Vagina (tissue), 2 donors: ENCODE results near the gene UBL4B. TPM values are rescaled to one million over a fixed set of nuclear protein-coding genes. Genes with fewer than 3 reads are reported as not detected.

Source experiments
- DNase-seq, 2 donors: peaks; one replicate each; pipeline ENCODE4 v3.0.0-alpha.2; 2017; ENCODE audit errors: extremely low spot score in 2 of 2
- H3K27ac ChIP-seq: fragments of 200-600 bp; sonication (generic); one replicate; pipeline ENCODE4 v1.5.1; 2019
- H3K27me3 ChIP-seq: fragments of 200-600 bp; sonication (generic); one replicate; pipeline ENCODE4 v1.5.1; 2019
- H3K36me3 ChIP-seq, 2 donors: fragments of 200-600 bp; sonication (generic); one replicate each; pipeline ENCODE4 v1.5.1; 2017 to 2019
- H3K4me1 ChIP-seq: fragments of 200-600 bp; sonication (generic); one replicate; pipeline ENCODE4 v1.5.1; 2019
- H3K4me3 ChIP-seq, 2 donors: fragments of 200-600 bp; sonication (generic); 1 replicate in 1 of 2; 2 replicates in 1 of 2; pipeline ENCODE4 v1.5.1; 2016 to 2019
- H3K9me3 ChIP-seq: fragments of 200-600 bp; sonication (generic); one replicate; pipeline ENCODE4 v1.5.1; 2019
- POLR2A ChIP-seq, 2 donors: fragments of 450-650 bp; IDR thresholded peaks; one replicate each; pipeline ENCODE4 v1.6.1; 2017; ENCODE audit warnings: antibody characterized with exemption in 2 of 2, mild to moderate bottlenecking in 2 of 2, moderate library complexity in 2 of 2
- POLR2AphosphoS5 ChIP-seq, 2 donors: sonication (generic); formaldehyde crosslinking; IDR thresholded peaks; one replicate each; pipeline ENCODE4 v1.9.0; 2017; ENCODE audit warnings: antibody characterized with exemption in 2 of 2, mild to moderate bottlenecking in 2 of 2, low read depth in 1 of 2; ENCODE audit not compliant: insufficient read depth in 1 of 2
- intact Hi-C: fragments of 100-400 bp; cut with DNase I; formaldehyde crosslinking; loops from one replicate; pipeline ENCODE4 v1.15.1; 2023
- total RNA-seq: library from RNA; depleted of rRNA; stranded (reverse); fragments of >200 nt; gene quantifications from one replicate; pipeline ENCODE4 v1.2.3, GENCODE V29; 2016
- TF ChIP-seq, protein P1 (sequence below), 3 experiments: fragments of 450-650 bp in 2 of 3; fragments of 200-600 bp in 1 of 3; sonication (generic) in 1 of 3; IDR thresholded peaks; one replicate each; pipeline ENCODE4 v1.5.1; 2017 to 2019; ENCODE audit warnings: antibody characterized with exemption in 3 of 3, mild to moderate bottlenecking in 2 of 3, moderate library complexity in 2 of 3

Gene UBL4B
- total RNA-seq, 1 donor from 2014 or later = not detected

DNA sequence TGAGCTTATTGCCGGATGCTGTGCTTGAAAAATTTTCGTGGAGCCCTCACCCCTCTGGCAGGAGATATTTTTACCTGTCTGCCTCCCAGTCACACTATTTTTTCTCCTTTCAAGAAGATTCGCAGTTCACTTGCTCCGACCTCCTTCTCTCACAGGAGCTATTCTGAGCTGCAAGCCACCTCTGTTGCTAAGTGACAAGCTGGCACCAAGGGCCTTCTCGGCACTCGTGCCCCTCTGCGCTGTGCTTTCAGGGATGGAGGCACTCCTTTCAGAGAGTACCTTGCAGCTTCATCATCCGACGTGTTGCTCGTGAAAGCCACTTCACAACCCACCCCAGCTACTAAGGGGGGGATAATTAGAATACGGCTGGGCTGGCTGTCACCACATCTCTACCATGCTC is 49.6 kb downstream of the UBL4B start:
- H3K9me3 ChIP-seq = no peaks in the 10 kb centered on the region

More for the DNA sequence above, 49.6 kb downstream of the UBL4B start:
- DNase-seq = no peak
- no peaks in the 10 kb centered on the region for H3K36me3 ChIP-seq
- TF ChIP-seq POLR2A (IDR thresholded peaks at IDR 0.05) = no peak
- TF ChIP-seq, protein P1, sequence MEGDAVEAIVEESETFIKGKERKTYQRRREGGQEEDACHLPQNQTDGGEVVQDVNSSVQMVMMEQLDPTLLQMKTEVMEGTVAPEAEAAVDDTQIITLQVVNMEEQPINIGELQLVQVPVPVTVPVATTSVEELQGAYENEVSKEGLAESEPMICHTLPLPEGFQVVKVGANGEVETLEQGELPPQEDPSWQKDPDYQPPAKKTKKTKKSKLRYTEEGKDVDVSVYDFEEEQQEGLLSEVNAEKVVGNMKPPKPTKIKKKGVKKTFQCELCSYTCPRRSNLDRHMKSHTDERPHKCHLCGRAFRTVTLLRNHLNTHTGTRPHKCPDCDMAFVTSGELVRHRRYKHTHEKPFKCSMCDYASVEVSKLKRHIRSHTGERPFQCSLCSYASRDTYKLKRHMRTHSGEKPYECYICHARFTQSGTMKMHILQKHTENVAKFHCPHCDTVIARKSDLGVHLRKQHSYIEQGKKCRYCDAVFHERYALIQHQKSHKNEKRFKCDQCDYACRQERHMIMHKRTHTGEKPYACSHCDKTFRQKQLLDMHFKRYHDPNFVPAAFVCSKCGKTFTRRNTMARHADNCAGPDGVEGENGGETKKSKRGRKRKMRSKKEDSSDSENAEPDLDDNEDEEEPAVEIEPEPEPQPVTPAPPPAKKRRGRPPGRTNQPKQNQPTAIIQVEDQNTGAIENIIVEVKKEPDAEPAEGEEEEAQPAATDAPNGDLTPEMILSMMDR (IDR thresholded peaks at IDR 0.05) = no peak
- no peak for TF ChIP-seq POLR2AphosphoS5 (IDR thresholded peaks at IDR 0.05; ENCODE audit: insufficient read depth in 1 of 2, low read depth in 1 of 2)
- no peak overlapping the region for H3K27ac ChIP-seq
- H3K27me3 ChIP-seq = no peaks in the 10 kb centered on the region
- intact Hi-C loops = no loop called here
- H3K4me1 ChIP-seq = no peaks in the 10 kb centered on the region
- no peak overlapping the region for H3K4me3 ChIP-seq

Other genes starting within 250 kb of the UBL4B start
- gene CSF1, start 201.6 kb upstream of the UBL4B start, total RNA-seq = 159 TPM
- 75.6 TPM for gene AHCYL1, start 127.7 kb upstream of the UBL4B start, total RNA-seq
- gene STRIP1, start 77.8 kb upstream of the UBL4B start, total RNA-seq = 40.8 TPM
- not detected for gene ALX3, start 41.8 kb upstream of the UBL4B start, total RNA-seq
- gene SLC6A17, start 38.1 kb downstream of the UBL4B start, total RNA-seq = 1.7 TPM
- 10.1 TPM for gene KCNC4, start 97.9 kb downstream of the UBL4B start, total RNA-seq
- gene RBM15, start 226.9 kb downstream of the UBL4B start, total RNA-seq = 36.6 TPM